ENCODE data around the gene CEP85.

CEP85 gene

DNA sequence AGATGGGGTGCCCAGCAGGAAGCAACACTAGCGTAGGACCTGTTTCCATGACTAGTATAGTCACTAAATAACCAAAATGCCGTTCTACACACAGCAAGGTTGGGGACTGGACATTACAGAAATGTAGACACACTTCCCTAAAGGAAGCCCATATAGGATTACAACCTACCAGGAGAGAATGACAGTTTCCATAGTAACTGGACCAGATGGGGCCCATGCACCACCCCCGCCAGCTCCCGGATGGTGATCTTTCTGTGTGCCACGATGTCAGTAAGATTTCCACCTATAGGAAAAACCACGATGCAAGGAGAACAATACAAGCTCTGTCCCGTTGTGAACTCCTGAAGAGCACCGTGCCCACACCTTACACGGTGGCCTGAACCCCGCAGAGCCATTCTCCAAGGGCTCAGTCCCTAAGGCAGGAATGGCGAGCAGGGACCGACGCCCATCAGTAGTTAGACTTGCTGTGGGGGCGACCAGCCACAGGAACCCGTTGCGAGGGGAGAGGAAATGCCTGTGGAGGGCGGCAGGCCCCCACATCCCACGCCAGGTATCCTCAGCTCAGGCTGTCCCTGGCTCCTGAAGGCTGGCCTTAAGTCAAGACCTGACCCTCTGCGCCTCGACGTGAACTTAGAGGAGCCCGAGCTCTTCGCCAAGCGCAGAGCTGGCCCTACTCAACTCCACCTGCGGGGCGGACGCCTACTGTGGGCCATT lies 13.6 kb upstream of the CEP85 start:
- TF ChIP-seq, protein P1, sequence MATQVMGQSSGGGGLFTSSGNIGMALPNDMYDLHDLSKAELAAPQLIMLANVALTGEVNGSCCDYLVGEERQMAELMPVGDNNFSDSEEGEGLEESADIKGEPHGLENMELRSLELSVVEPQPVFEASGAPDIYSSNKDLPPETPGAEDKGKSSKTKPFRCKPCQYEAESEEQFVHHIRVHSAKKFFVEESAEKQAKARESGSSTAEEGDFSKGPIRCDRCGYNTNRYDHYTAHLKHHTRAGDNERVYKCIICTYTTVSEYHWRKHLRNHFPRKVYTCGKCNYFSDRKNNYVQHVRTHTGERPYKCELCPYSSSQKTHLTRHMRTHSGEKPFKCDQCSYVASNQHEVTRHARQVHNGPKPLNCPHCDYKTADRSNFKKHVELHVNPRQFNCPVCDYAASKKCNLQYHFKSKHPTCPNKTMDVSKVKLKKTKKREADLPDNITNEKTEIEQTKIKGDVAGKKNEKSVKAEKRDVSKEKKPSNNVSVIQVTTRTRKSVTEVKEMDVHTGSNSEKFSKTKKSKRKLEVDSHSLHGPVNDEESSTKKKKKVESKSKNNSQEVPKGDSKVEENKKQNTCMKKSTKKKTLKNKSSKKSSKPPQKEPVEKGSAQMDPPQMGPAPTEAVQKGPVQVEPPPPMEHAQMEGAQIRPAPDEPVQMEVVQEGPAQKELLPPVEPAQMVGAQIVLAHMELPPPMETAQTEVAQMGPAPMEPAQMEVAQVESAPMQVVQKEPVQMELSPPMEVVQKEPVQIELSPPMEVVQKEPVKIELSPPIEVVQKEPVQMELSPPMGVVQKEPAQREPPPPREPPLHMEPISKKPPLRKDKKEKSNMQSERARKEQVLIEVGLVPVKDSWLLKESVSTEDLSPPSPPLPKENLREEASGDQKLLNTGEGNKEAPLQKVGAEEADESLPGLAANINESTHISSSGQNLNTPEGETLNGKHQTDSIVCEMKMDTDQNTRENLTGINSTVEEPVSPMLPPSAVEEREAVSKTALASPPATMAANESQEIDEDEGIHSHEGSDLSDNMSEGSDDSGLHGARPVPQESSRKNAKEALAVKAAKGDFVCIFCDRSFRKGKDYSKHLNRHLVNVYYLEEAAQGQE (IDR thresholded peaks at IDR 0.05; ENCODE audit: insufficient read depth in 1 of 2, low read depth in 2 of 2, low read length in 2 of 2), result no peak
- no peak for TF ChIP-seq TAF1 (IDR thresholded peaks at IDR 0.05; ENCODE audit: borderline replicate concordance, insufficient read depth, low read length)

DNA sequence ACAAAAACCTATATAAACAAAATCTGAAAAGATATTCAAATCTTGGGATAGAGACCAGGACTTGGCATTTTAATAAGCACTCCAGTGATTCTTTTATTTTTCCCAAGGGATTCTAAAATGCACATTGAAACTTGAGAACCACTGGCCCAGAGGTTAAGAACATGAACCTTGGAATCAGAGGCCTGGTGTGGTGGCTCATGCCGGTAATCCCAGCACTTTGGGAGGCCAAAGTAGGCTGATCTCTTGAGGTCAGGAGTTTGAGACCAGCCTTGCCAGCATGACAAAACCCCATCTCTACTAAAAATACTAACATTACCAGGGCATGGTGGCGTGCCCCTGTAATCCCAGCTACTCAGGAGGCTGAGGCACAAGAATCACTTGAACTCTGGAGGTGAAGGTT lies 12.9 kb upstream of the CEP85 start:
- TF ChIP-seq FOXP2 (optimal IDR thresholded peaks at IDR 0.05; ENCODE audit: borderline replicate concordance, extremely low read depth, extremely low read length, insufficient read depth) (no peak), SIN3A (IDR thresholded peaks at IDR 0.05; ENCODE audit: borderline replicate concordance, insufficient read depth, low read length) (no peak), TAF1 (IDR thresholded peaks at IDR 0.05; ENCODE audit: borderline replicate concordance, insufficient read depth, low read length) (no peak), POLR2AphosphoS5 (IDR thresholded peaks at IDR 0.05; ENCODE audit: low read depth, low read length) (no peak)
- TF ChIP-seq, protein P1 (IDR thresholded peaks at IDR 0.05; ENCODE audit: insufficient read depth in 1 of 2, low read depth in 2 of 2, low read length in 2 of 2), result no peak

DNA sequence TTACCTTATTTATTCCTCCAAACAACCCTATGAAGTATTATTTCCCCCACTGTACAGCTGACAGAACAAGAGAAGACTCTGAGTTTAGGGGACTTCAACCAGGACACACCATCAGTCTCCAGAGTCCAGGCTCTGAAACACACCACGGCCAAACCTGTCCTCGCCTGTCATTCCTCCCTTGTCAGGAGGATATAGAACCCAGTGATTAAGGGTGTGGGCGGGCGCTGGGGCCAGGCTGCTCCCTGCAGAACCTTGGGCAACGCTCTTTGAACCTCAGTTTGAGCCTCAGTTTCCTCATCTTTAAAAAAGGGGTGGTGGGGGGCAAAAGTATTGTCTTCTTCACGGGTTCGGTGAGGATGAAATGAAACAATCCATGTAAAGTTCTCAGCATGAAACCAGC lies 9.4 kb upstream of the CEP85 start:
- TF ChIP-seq POLR2AphosphoS5 (IDR thresholded peaks at IDR 0.05; ENCODE audit: low read depth, low read length) (no peak), SIN3A (IDR thresholded peaks at IDR 0.05; ENCODE audit: borderline replicate concordance, insufficient read depth, low read length) (no peak), TAF1 (IDR thresholded peaks at IDR 0.05; ENCODE audit: borderline replicate concordance, insufficient read depth, low read length) (no peak), FOXP2 (optimal IDR thresholded peaks at IDR 0.05; ENCODE audit: borderline replicate concordance, extremely low read depth, extremely low read length, insufficient read depth) (no peak)
- TF ChIP-seq, protein P1 (IDR thresholded peaks at IDR 0.05; ENCODE audit: insufficient read depth in 1 of 2, low read depth in 2 of 2, low read length in 2 of 2), result no peak

DNA sequence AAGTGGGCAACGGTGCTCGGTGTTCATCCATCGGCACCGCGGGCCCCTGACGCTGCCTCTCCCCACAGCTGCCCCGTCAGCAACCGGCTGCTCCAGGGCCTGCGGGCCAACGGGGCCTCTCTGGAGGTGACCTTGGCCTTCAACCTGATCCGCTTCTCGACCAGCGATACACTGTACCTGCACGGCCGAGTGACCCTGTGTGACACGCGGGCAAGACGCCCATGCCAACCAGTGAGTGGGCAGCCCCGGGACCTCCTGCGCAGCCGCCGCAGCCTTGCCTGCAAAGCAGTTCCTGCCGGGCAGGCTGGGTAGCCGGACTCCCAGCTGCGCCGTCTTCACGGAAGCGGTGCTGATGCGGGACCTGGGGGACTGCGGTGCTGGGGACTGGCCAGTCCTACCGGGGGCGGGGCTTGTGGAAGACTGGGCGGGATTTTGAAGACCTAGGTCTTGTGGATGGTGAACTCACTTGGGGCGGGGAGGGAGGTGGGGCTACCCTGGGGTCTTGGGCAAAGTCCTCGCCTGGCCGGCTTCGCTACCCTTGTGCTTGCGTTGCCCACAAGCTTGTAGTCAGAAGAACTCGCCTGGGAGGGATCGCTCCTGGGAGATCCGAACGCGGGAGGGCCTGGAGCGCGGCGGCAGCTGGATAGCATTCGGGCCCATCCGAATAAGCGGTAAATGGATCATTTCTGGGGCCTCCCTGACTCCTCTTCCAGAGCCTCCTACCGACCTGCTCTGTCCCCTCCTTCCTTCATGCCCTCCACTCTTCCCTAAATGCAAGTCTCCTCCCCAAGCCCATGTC lies 8.8 kb upstream of the CEP85 start:
- TF ChIP-seq FOXP2 (optimal IDR thresholded peaks at IDR 0.05; ENCODE audit: borderline replicate concordance, extremely low read depth, extremely low read length, insufficient read depth), result no peak
- no peak for TF ChIP-seq SIN3A (IDR thresholded peaks at IDR 0.05; ENCODE audit: borderline replicate concordance, insufficient read depth, low read length)
- TF ChIP-seq TAF1 (IDR thresholded peaks at IDR 0.05; ENCODE audit: borderline replicate concordance, insufficient read depth, low read length), result no peak
- TF ChIP-seq POLR2AphosphoS5 (IDR thresholded peaks at IDR 0.05; ENCODE audit: low read depth, low read length), result no peak
- TF ChIP-seq, protein P1 (IDR thresholded peaks at IDR 0.05; ENCODE audit: insufficient read depth in 1 of 2, low read depth in 2 of 2, low read length in 2 of 2), result no peak

All from PFSK-1 (cell line).